ENCODE results near the gene ARRB1.

Gene ARRB1

GRCh38 chr11:75351541-75351790 is at the start of gene ARRB1:
Gene ARRB1, minus strand, starts transcription at chr11:75351661. Its CDS starts 54 bp downstream, at chr11:75351607.
- Histone ChIP-seq H3K9me3 (ENCODE audit: control insufficient read depth, insufficient read depth, low read length) (no peaks in the 10 kb centered on the region), H3K36me3 (ENCODE audit: control insufficient read depth, insufficient read depth, low read length) (no peaks in the 10 kb centered on the region), H3K4me1 (ENCODE audit: control insufficient read depth, insufficient read depth, low read length) (peaks cover 8% of the 10 kb centered on the region), H3K27ac (ENCODE audit: low read length) (no peak within 1 kb of the TSS), H3K27me3 (ENCODE audit: control insufficient read depth, insufficient read depth, low read length) (no peaks in the 10 kb centered on the region), H3K4me3 (ENCODE audit: low read length) (peak within 1 kb of the TSS; percentile 71)
- no CpG with 5 or more reads among the region's 38 CpGs for WGBS (ENCODE audit: insufficient coverage, insufficient read length)
- DNase-seq (ENCODE audit: low read depth, low spot score), result no peak

DNA sequence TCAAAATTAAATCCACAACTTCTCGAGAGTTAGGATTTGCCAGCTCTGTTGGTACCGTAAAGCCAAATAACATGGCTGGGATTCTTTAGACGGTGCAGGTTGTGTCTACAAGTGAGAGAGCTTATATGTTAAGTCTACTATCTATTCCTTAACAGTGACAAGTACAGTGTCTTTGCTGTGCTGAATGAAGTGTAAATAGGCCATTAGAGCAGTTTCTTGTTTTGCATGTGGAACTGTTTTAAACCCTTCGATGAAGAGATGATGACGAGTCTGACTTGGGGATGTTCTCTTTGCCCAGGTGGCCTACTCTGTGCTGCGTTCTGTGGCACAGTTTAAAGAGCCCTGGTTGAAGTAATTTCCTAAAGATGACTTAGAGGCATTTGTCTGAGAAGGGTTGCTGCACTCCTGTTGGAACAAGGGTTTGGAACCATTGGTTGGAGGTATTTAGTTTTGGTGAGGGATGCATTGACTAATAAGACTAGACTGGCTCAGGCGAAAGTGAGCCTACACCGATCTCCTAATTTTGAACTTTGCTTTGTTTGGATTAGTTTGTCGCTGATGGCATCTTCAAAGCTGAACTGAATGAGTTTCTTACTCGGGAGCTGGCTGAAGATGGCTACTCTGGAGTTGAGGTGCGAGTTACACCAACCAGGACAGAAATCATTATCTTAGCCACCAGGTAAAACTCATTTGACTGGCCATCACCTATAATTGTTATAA is 48.8 kb upstream of the ARRB1 start:
- H3K9me3 ChIP-seq (ENCODE audit: control insufficient read depth, insufficient read depth, low read length), result no peaks in the 10 kb centered on the region
- WGBS (ENCODE audit: insufficient coverage, insufficient read length), result no CpG with 5 or more reads among the region's 11 CpGs
- peaks cover 2% of the 10 kb centered on the region; the same call in 1 of the 2 replicates for H3K4me1 ChIP-seq (ENCODE audit: control insufficient read depth, insufficient read depth, low read length)
- no peaks in the 10 kb centered on the region for H3K27me3 ChIP-seq (ENCODE audit: control insufficient read depth, insufficient read depth, low read length)
- no peak overlapping the region for H3K27ac ChIP-seq (ENCODE audit: low read length)
- peak overlapping the region; percentile 98 for H3K4me3 ChIP-seq (ENCODE audit: low read length)
- no peak for DNase-seq (ENCODE audit: low read depth, low spot score)
- H3K36me3 ChIP-seq (ENCODE audit: control insufficient read depth, insufficient read depth, low read length), result peaks cover 38% of the 10 kb centered on the region

GRCh38 chr11:75399344-75400145 is 48.1 kb upstream of the ARRB1 start, which contains the start of gene RPS3:
Gene RPS3, plus strand, starts transcription at chr11:75399518. Its CDS starts 30 bp downstream, at chr11:75399548.
- H3K9me3 ChIP-seq (ENCODE audit: control insufficient read depth, insufficient read depth, low read length), result no peaks in the 10 kb centered on the region
- peak; percentile 83 for DNase-seq (ENCODE audit: low read depth, low spot score)
- peaks cover 32% of the 10 kb centered on the region for H3K36me3 ChIP-seq (ENCODE audit: control insufficient read depth, insufficient read depth, low read length)
- peak within 1 kb of the TSS; percentile 98 for H3K4me3 ChIP-seq (ENCODE audit: low read length)
- H3K27ac ChIP-seq (ENCODE audit: low read length), result no peak within 1 kb of the TSS
- no peaks in the 10 kb centered on the region for H3K27me3 ChIP-seq (ENCODE audit: control insufficient read depth, insufficient read depth, low read length)
- peaks cover 2% of the 10 kb centered on the region; the same call in 1 of the 2 replicates for H3K4me1 ChIP-seq (ENCODE audit: control insufficient read depth, insufficient read depth, low read length)
- WGBS (ENCODE audit: insufficient coverage, insufficient read length), result no CpG with 5 or more reads among the region's 55 CpGs

- WGBS (ENCODE audit: insufficient coverage, insufficient read length), result no CpG with 5 or more reads among the region's 8 CpGs
- H3K4me1 ChIP-seq (ENCODE audit: control insufficient read depth, insufficient read depth, low read length), result peaks cover 2% of the 10 kb centered on the region; the same call in 1 of the 2 replicates
- no peaks in the 10 kb centered on the region for H3K9me3 ChIP-seq (ENCODE audit: control insufficient read depth, insufficient read depth, low read length)
- H3K27ac ChIP-seq (ENCODE audit: low read length), result no peak overlapping the region
- H3K36me3 ChIP-seq (ENCODE audit: control insufficient read depth, insufficient read depth, low read length), result peaks cover 26% of the 10 kb centered on the region
- H3K27me3 ChIP-seq (ENCODE audit: control insufficient read depth, insufficient read depth, low read length), result no peaks in the 10 kb centered on the region
- DNase-seq (ENCODE audit: low read depth, low spot score), result no peak
- H3K4me3 ChIP-seq (ENCODE audit: low read length), result no peak overlapping the region
These were observed 47.4 kb upstream of the ARRB1 start for GRCh38 chr11:75398906-75399305.

GRCh38 chr11:75394085-75394840 is 42.8 kb upstream of the ARRB1 start:
- no CpG with 5 or more reads among the region's 8 CpGs for WGBS (ENCODE audit: insufficient coverage, insufficient read length)
- Histone ChIP-seq H3K9me3 (ENCODE audit: control insufficient read depth, insufficient read depth, low read length) (no peaks in the 10 kb centered on the region), H3K27me3 (ENCODE audit: control insufficient read depth, insufficient read depth, low read length) (no peaks in the 10 kb centered on the region), H3K4me3 (ENCODE audit: low read length) (no peak overlapping the region), H3K4me1 (ENCODE audit: control insufficient read depth, insufficient read depth, low read length) (peaks cover 1% of the 10 kb centered on the region; the same call in 1 of the 2 replicates), H3K36me3 (ENCODE audit: control insufficient read depth, insufficient read depth, low read length) (no peaks in the 10 kb centered on the region), H3K27ac (ENCODE audit: low read length) (no peak overlapping the region)
- no peak for DNase-seq (ENCODE audit: low read depth, low spot score)

- Histone ChIP-seq H3K27ac (ENCODE audit: low read length) (no peak overlapping the region), H3K27me3 (ENCODE audit: control insufficient read depth, insufficient read depth, low read length) (no peaks in the 10 kb centered on the region), H3K36me3 (ENCODE audit: control insufficient read depth, insufficient read depth, low read length) (no peaks in the 10 kb centered on the region), H3K4me1 (ENCODE audit: control insufficient read depth, insufficient read depth, low read length) (peaks cover 3% of the 10 kb centered on the region), H3K4me3 (ENCODE audit: low read length) (no peak overlapping the region), H3K9me3 (ENCODE audit: control insufficient read depth, insufficient read depth, low read length) (no peaks in the 10 kb centered on the region)
- DNase-seq (ENCODE audit: low read depth, low spot score), result no peak
- no CpG with 5 or more reads among the region's 7 CpGs for WGBS (ENCODE audit: insufficient coverage, insufficient read length)
These were observed 38.5 kb upstream of the ARRB1 start for GRCh38 chr11:75389925-75390324.

GRCh38 chr11:75389276-75389605 is 37.8 kb upstream of the ARRB1 start:
- WGBS (ENCODE audit: insufficient coverage, insufficient read length), result no CpG with 5 or more reads among the region's 11 CpGs
- DNase-seq (ENCODE audit: low read depth, low spot score), result no peak
- Histone ChIP-seq H3K27me3 (ENCODE audit: control insufficient read depth, insufficient read depth, low read length) (no peaks in the 10 kb centered on the region), H3K36me3 (ENCODE audit: control insufficient read depth, insufficient read depth, low read length) (no peaks in the 10 kb centered on the region), H3K4me3 (ENCODE audit: low read length) (no peak overlapping the region), H3K4me1 (ENCODE audit: control insufficient read depth, insufficient read depth, low read length) (peaks cover 3% of the 10 kb centered on the region), H3K27ac (ENCODE audit: low read length) (no peak overlapping the region), H3K9me3 (ENCODE audit: control insufficient read depth, insufficient read depth, low read length) (no peaks in the 10 kb centered on the region)

DNA sequence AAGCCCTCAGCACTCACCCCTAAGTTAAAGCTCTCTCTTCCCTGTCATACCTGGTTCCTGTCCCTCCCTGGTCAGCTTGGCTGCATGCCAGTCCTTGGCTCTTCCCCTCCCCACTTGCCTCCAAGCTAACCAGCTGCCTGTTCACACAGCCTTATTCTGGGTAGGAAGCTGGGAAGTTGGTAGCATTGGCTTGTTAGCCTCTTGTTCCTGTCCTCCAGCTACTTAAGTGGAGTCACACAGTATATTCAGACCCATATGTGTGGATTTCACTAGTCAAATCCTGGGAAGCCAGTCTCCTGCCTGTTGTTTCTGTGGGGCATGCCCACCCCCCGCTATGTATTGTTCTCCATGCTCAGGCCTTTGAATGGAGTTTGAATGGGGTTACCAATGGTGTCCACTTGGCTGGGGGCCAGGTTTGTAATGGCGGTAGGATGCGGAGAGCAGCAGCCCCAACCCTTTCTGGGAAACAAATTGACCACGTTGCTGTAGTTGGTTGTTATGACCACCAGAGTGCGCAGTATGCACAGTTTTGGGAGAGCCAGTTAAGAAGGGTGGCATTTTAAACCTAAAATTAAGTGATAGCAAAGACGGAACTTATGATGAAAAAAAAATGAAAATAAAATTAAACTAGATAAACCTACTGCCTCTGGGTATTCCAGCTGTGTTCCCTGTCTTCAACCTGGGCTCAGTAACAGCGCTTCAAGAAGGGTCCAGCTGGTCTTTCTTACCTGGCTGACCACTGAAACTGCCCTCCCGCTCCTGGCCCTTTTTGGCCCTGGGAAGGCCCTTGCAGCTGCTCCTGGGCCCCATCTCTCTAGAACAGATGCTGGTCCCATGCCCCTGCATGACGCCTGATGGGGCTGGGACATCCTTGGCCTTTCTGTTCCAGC is 37.2 kb upstream of the ARRB1 start:
- H3K27me3 ChIP-seq (ENCODE audit: control insufficient read depth, insufficient read depth, low read length), result no peaks in the 10 kb centered on the region
- no peaks in the 10 kb centered on the region for H3K9me3 ChIP-seq (ENCODE audit: control insufficient read depth, insufficient read depth, low read length)
- H3K4me1 ChIP-seq (ENCODE audit: control insufficient read depth, insufficient read depth, low read length), result peaks cover 3% of the 10 kb centered on the region
- DNase-seq (ENCODE audit: low read depth, low spot score), result peak; percentile 61
- H3K27ac ChIP-seq (ENCODE audit: low read length), result no peak overlapping the region
- no peaks in the 10 kb centered on the region for H3K36me3 ChIP-seq (ENCODE audit: control insufficient read depth, insufficient read depth, low read length)
- no CpG with 5 or more reads among the region's 9 CpGs for WGBS (ENCODE audit: insufficient coverage, insufficient read length)
- H3K4me3 ChIP-seq (ENCODE audit: low read length), result no peak overlapping the region

DNA sequence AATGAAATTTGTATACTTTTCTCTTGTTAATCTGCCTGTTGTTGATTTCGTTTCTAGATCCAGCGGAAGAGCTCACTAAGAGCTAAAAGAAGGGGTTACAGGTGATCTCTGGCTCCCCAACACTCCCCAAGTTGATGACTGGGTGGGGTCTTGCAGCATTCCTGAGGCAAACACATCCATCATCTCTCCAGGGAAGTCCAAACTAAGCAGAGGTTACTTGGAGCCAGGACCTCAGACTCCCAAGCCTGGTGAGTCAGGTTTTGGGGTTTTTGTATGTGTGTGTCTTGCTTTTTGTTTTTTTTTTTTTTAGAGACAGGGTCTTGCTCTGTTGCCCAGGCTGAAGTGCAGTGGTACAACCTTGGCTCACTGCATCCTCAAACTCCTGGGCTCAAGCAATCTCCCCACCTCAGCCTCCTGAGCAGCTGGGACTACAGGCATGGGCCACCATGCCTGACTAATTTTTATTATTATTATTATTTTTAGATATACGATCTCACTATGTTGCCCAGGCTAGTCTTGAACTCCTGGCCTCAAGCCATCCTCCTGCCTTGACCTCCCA is 36.4 kb upstream of the ARRB1 start:
- DNase-seq (ENCODE audit: low read depth, low spot score), result no peak
- WGBS (ENCODE audit: insufficient coverage, insufficient read length), result no CpG with 5 or more reads among the region's 3 CpGs
- no peaks in the 10 kb centered on the region for H3K36me3 ChIP-seq (ENCODE audit: control insufficient read depth, insufficient read depth, low read length)
- H3K27me3 ChIP-seq (ENCODE audit: control insufficient read depth, insufficient read depth, low read length), result no peaks in the 10 kb centered on the region
- H3K4me3 ChIP-seq (ENCODE audit: low read length), result no peak overlapping the region
- H3K27ac ChIP-seq (ENCODE audit: low read length), result no peak overlapping the region
- H3K4me1 ChIP-seq (ENCODE audit: control insufficient read depth, insufficient read depth, low read length), result peaks cover 3% of the 10 kb centered on the region
- H3K9me3 ChIP-seq (ENCODE audit: control insufficient read depth, insufficient read depth, low read length), result no peaks in the 10 kb centered on the region

All from iPS DF 6.9 (cell line).